Psoas muscle (tissue), 8 donors: ENCODE measurements around the gene ZKSCAN1. TPM values are rescaled to one million over a fixed set of nuclear protein-coding genes. Genes with fewer than 3 reads are reported as not detected.
"Not testable (repeated sequence)": the region's sequence is repeated elsewhere in the genome, so short reads cannot be mapped to it uniquely, and the experiment has no call there.

Source experiments
- ATAC-seq, 4 donors: fragments of 200-7000 bp; cut with Tn5 transposase; one replicate each; pipeline ENCODE4 v1.9.1; 2020; ENCODE audit warnings: moderate library complexity in 3 of 4, mild to moderate bottlenecking in 2 of 4
- DNase-seq, 2 donors: peaks; one replicate each; pipeline ENCODE4 v3.0.0-alpha.2; 2020
- H3K27ac ChIP-seq: fragments of 200-600 bp; one replicate; pipeline ENCODE4 v1.8.0; 2022
- H3K27me3 ChIP-seq, 3 donors: fragments of 200-600 bp in 1 of 3; one replicate each; pipeline versions ENCODE4 v1.6.1 to v1.8.0; 2013 to 2022; ENCODE audit warnings: low read length in 2 of 3, mild to moderate bottlenecking in 2 of 3, moderate library complexity in 1 of 3; ENCODE audit not compliant: insufficient read depth in 3 of 3
- H3K36me3 ChIP-seq, 2 donors: fragments of 200-600 bp in 1 of 2; one replicate each; pipeline versions ENCODE4 v1.6.1 to v1.8.0; 2013 to 2022; ENCODE audit warnings: low read depth in 1 of 2, mild to moderate bottlenecking in 1 of 2, moderate library complexity in 1 of 2; ENCODE audit not compliant: insufficient read depth in 1 of 2
- H3K4me1 ChIP-seq: fragments of 200-600 bp; one replicate; pipeline ENCODE4 v1.8.0; 2022
- H3K4me3 ChIP-seq: fragments of 200-600 bp; one replicate; pipeline ENCODE4 v1.8.0; 2022; ENCODE audit warnings: mild to moderate bottlenecking
- H3K9me3 ChIP-seq: fragments of 200-600 bp; one replicate; pipeline ENCODE4 v1.8.0; 2022
- CTCF ChIP-seq: fragments of 200-600 bp; IDR thresholded peaks from one replicate; pipeline ENCODE4 v1.8.0; 2022; ENCODE audit warnings: antibody characterized with exemption
- WGBS, 3 donors: extraction: QIAGEN DNeasy Blood & Tissue Kit; methylation state at CpG; one replicate each; pipeline versions ENCODE4 v1.1.6 to v1.1.7; 2013; 5-methylcytosine and 5-hydroxymethylcytosine counted together
- intact Hi-C, 2 donors: fragments of 100-400 bp; cut with DNase I; formaldehyde crosslinking; loops; one replicate each; pipeline versions ENCODE4 v1.11.0 to v1.14.2; 2022
- polyA plus RNA-seq, 3 donors: library from polyadenylated mRNA; stranded (reverse); fragments of 200-250 nt; gene quantifications; one replicate each; pipeline ENCODE4 v1.2.3, GENCODE V29; 2013
- total RNA-seq, 4 donors: library from RNA; stranded (reverse); fragmentation: NEBNext Ultra II Directional in 2 of 4; extraction: Animal tissue kit (Norgen Biotek cat#: 25700) in 2 of 4; gene quantifications; one replicate each; pipeline versions ENCODE4 v1.2.1 to v1.2.4, GENCODE V29; 2021 to 2023
- donor health status: healthy with polysubstance abuse.
- donor health status: DM: no; HTN: no; CAD: no; lungs with moderate emphysema.
- donor health status: Bipolar disorder and iron deficiency.
- donor health status: healthy.
- donor health status: DM: yes; HTN: yes; CAD: no.
- donor health status: DM: no; HTN: no; CAD: no.
- donor health status: DM: no; HTN: no; CAD: no.
- donor health status: DM: yes; HTN: yes; CAD: no.

The ZKSCAN1 gene
- total and polyA plus RNA-seq, 7 donors = 5.7 to 40.2 (median 38.5) TPM

- intact Hi-C loops = no loop called here
- DNase-seq (no peak), ATAC-seq (no peak)
- 86 to 93% (median 87%) methylated on average over 13 of the region's 13 CpGs for WGBS, 3 donors
- Histone ChIP-seq H3K27ac (no peak overlapping the region), H3K27me3 (no peaks in the 10 kb centered on the region), H3K4me3 (no peak overlapping the region), H3K36me3 (no peaks in the 10 kb centered on the region), H3K9me3 (no peaks in the 10 kb centered on the region), H3K4me1 (no peaks in the 10 kb centered on the region)
- TF ChIP-seq CTCF = no peak
These were observed 15.2 kb upstream of the ZKSCAN1 start for GRCh38 chr7:100000239-100000638.

- no peak for ATAC-seq
- intact Hi-C loops = no loop called here
- no peaks in the 10 kb centered on the region for H3K4me1 ChIP-seq
- no peak for TF ChIP-seq CTCF
- no peak overlapping the region for H3K27ac ChIP-seq
- no peak for DNase-seq
- no peak overlapping the region for H3K4me3 ChIP-seq
- no peaks in the 10 kb centered on the region for H3K9me3 ChIP-seq
- H3K36me3 ChIP-seq = no peaks in the 10 kb centered on the region
- no peaks in the 10 kb centered on the region for H3K27me3 ChIP-seq
- 64 to 65% (median 65%) methylated on average over 14 of the region's 14 CpGs for WGBS, 3 donors
These were observed 11.4 kb upstream of the ZKSCAN1 start for GRCh38 chr7:100003711-100004661.

GRCh38 chr7:100007887-100008286, 7.5 kb upstream of the ZKSCAN1 start:
- DNase-seq = no peak
- no peaks in the 10 kb centered on the region for H3K9me3 ChIP-seq
- no peaks in the 10 kb centered on the region for H3K4me1 ChIP-seq
- 71 to 87% (median 79%) methylated on average over 3 of the region's 3 CpGs for WGBS, 3 donors
- no peak overlapping the region for H3K4me3 ChIP-seq
- H3K36me3 ChIP-seq = no peaks in the 10 kb centered on the region
- no peak for ATAC-seq
- TF ChIP-seq CTCF = no peak
- H3K27me3 ChIP-seq = no peaks in the 10 kb centered on the region
- intact Hi-C loops = no loop called here
- H3K27ac ChIP-seq = no peak overlapping the region

- intact Hi-C loops = no loop called here
These were observed 6.9 kb upstream of the ZKSCAN1 start for GRCh38 chr7:100008525-100008924.

GRCh38 chr7:100009952-100010351, 5.4 kb upstream of the ZKSCAN1 start:
- H3K36me3 ChIP-seq, H3K27ac ChIP-seq, ATAC-seq, DNase-seq, H3K4me1 ChIP-seq, H3K9me3 ChIP-seq, H3K27me3 ChIP-seq, intact Hi-C loops, H3K4me3 ChIP-seq: not testable (repeated sequence)
- 75 to 86% (median 85%) methylated on average over 8 of the region's 8 CpGs for WGBS, 3 donors

More at GRCh38 chr7:100008525-100008924, 6.9 kb upstream of the ZKSCAN1 start:
- no peak for DNase-seq
- no peaks in the 10 kb centered on the region for H3K36me3 ChIP-seq
- no peaks in the 10 kb centered on the region for H3K9me3 ChIP-seq
- TF ChIP-seq CTCF = no peak
- no peak for ATAC-seq
- H3K4me1 ChIP-seq = no peaks in the 10 kb centered on the region
- 58 to 75% (median 61%) methylated on average over 10 of the region's 10 CpGs for WGBS, 3 donors
- H3K27ac ChIP-seq = no peak overlapping the region
- H3K4me3 ChIP-seq = no peak overlapping the region
- no peaks in the 10 kb centered on the region for H3K27me3 ChIP-seq
